PFSK-1 (cell line): ENCODE measurements around the gene SLC35F1.

Experiments
- POLR2AphosphoS5 ChIP-seq: IDR thresholded peaks from 2 replicates; pipeline ENCODE4 v1.6.1; 2012; ENCODE audit warnings: low read depth, mild to moderate bottlenecking, control low read depth, low read length, moderate library complexity
- TF ChIP-seq, protein P1 (sequence below), 2 experiments: IDR thresholded peaks; 2 replicates each; pipeline versions ENCODE4 v1.6.1 to v1.8.0; 2011 to 2012; ENCODE audit warnings: low read depth in 2 of 2, low read length in 2 of 2, control low read depth in 1 of 2, inconsistent platforms in 1 of 2, mild to moderate bottlenecking in 1 of 2, moderate library complexity in 1 of 2; ENCODE audit not compliant: insufficient read depth in 1 of 2

DNA sequence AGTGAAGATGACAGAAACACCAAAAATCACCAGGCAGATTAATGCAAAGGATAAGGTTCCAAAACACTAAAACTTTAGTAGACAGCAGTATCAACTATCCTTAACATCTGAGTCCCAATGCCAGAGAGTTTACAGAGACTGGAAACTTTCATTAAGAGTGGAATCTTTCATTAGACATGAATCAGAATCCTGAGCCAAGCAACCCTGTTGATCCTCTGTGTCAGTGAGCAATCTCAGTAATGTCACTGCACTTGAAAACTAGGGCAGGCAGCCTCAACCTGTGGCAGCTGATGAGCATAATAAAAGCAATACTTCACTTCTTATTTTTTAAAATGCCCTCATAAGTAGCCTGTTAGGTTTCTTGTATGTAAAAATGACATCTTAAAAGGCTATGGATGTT lies 388.3 kb downstream of the SLC35F1 start:
- TF ChIP-seq POLR2AphosphoS5 = no peak
- TF ChIP-seq, protein P1, sequence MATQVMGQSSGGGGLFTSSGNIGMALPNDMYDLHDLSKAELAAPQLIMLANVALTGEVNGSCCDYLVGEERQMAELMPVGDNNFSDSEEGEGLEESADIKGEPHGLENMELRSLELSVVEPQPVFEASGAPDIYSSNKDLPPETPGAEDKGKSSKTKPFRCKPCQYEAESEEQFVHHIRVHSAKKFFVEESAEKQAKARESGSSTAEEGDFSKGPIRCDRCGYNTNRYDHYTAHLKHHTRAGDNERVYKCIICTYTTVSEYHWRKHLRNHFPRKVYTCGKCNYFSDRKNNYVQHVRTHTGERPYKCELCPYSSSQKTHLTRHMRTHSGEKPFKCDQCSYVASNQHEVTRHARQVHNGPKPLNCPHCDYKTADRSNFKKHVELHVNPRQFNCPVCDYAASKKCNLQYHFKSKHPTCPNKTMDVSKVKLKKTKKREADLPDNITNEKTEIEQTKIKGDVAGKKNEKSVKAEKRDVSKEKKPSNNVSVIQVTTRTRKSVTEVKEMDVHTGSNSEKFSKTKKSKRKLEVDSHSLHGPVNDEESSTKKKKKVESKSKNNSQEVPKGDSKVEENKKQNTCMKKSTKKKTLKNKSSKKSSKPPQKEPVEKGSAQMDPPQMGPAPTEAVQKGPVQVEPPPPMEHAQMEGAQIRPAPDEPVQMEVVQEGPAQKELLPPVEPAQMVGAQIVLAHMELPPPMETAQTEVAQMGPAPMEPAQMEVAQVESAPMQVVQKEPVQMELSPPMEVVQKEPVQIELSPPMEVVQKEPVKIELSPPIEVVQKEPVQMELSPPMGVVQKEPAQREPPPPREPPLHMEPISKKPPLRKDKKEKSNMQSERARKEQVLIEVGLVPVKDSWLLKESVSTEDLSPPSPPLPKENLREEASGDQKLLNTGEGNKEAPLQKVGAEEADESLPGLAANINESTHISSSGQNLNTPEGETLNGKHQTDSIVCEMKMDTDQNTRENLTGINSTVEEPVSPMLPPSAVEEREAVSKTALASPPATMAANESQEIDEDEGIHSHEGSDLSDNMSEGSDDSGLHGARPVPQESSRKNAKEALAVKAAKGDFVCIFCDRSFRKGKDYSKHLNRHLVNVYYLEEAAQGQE (IDR thresholded peaks at IDR 0.05; ENCODE audit: insufficient read depth in 1 of 2, low read depth in 2 of 2, low read length in 2 of 2) = no peak
